NCI-H1417 treated with DMSO at 0.1 percent for 48 hours (cell line): ENCODE measurements around the gene DYRK1B.
"Not testable (repeated sequence)": the region's sequence is repeated elsewhere in the genome, so short reads cannot be mapped to it uniquely, and the experiment has no call there.

Experiments used
- DNase-seq: peaks from one replicate; lab custom pipeline; 2025; lab: John Stamatoyannopoulos, UW

DYRK1B gene

GRCh38 chr19:39809368-39809767 lies 24.6 kb downstream of the DYRK1B start:
- DNase-seq: no peak

GRCh38 chr19:39808688-39809087 lies 25.3 kb downstream of the DYRK1B start:
- not testable (repeated sequence) for DNase-seq

GRCh38 chr19:39807846-39808364 lies 26.1 kb downstream of the DYRK1B start:
- DNase-seq: no peak

GRCh38 chr19:39805104-39805503 lies 28.9 kb downstream of the DYRK1B start:
- no peak for DNase-seq

- no peak for DNase-seq
These were observed 31.0 kb downstream of the DYRK1B start for GRCh38 chr19:39802958-39803357.

- DNase-seq: no peak
These were observed 36.9 kb downstream of the DYRK1B start for GRCh38 chr19:39797083-39797482.

GRCh38 chr19:39796000-39796498 lies 37.9 kb downstream of the DYRK1B start:
- no peak for DNase-seq

- no peak for DNase-seq
These were observed 39.0 kb downstream of the DYRK1B start for GRCh38 chr19:39795001-39795400.

- DNase-seq: no peak
These were observed 40.9 kb downstream of the DYRK1B start for GRCh38 chr19:39792999-39793546.

- DNase-seq: no peak
These were observed 45.7 kb downstream of the DYRK1B start for GRCh38 chr19:39788244-39788643.

- DNase-seq: no peak
These were observed 53.1 kb downstream of the DYRK1B start for GRCh38 chr19:39780894-39781293.

GRCh38 chr19:39778763-39779162 lies 55.2 kb downstream of the DYRK1B start, which contains the start of gene LEUTX:
TSS of gene LEUTX (plus strand) at chr19:39778854. CDS start at chr19:39778921, 67 bp downstream.
- DNase-seq: no peak
